Measurements from ENCODE around the gene KIF1A.

KIF1A gene

GRCh38 chr2:240798327-240798905 is 21.6 kb downstream of the KIF1A start:
- no peak for DNase-seq

- no peak for DNase-seq
Observed at GRCh38 chr2:240797914-240798313, 22.1 kb downstream of the KIF1A start.

DNA sequence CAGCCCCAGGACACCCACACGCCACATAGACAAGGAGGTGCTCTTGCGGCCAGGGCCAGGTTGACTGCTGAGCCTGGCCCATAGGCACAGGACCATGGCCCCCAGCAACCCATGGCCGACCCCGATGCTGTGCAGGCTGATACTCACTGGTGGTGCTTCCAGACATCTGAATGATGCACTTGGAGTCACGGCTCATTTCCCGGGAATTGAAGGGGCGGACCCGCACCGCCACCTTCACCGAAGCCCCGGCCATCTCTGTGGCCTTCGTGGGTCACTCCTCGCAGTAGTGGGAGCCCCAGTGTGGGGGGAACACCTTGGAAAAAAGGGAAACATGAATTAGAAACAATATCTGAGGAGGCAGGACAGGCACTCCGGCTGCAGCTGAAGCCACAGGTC is 22.5 kb downstream of the KIF1A start:
- no peak for DNase-seq

- DNase-seq, result no peak
Observed at GRCh38 chr2:240796543-240797499, 23.2 kb downstream of the KIF1A start.

GRCh38 chr2:240795916-240796510 is 24.0 kb downstream of the KIF1A start:
- no peak for DNase-seq

DNA sequence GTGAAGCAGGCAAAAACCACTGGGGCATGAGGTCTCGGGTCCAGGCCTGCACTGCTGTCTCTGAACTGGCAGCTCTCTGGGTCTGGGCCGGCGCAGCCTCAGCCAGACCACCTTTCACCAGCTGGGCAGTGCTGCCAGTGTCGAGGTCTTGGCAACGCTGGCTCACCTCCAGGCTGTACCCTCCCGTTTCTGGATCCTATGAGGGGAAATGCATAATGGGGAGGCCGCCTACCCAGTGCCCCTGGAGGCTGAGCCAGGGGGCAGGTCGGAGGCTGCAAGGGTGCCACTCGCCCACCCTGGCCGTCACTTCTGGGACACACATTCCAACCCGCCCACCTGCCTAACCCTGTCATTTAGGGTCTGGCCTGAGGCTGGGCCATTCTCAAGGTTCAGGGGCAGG is 24.6 kb downstream of the KIF1A start:
- DNase-seq, result no peak

DNA sequence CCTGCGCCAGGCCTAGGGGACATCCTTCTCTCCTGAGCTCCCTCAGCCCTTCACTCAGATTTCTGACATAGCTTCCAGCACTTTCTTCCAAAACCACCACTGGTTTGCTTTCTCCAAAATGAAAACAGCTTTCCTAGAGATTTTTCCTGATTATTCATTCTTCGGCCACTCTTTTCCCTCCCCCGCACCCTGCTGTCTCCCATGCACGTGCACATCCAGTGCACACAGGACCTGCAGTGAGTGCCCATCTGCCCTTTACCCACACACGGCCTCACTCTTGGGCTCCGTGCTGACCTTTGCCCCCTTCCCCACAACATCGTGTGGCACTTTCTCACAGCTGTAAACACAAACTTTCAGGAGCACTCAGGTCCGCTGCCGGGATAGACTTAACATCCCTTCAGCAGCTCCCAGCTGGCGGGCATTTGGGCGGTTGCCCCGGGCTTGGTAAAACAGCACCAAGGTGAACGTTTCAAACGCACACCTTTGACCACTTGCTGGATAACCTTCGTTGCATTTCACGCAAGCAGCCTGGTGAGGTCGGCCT is 25.8 kb downstream of the KIF1A start:
- no peak for DNase-seq

DNA sequence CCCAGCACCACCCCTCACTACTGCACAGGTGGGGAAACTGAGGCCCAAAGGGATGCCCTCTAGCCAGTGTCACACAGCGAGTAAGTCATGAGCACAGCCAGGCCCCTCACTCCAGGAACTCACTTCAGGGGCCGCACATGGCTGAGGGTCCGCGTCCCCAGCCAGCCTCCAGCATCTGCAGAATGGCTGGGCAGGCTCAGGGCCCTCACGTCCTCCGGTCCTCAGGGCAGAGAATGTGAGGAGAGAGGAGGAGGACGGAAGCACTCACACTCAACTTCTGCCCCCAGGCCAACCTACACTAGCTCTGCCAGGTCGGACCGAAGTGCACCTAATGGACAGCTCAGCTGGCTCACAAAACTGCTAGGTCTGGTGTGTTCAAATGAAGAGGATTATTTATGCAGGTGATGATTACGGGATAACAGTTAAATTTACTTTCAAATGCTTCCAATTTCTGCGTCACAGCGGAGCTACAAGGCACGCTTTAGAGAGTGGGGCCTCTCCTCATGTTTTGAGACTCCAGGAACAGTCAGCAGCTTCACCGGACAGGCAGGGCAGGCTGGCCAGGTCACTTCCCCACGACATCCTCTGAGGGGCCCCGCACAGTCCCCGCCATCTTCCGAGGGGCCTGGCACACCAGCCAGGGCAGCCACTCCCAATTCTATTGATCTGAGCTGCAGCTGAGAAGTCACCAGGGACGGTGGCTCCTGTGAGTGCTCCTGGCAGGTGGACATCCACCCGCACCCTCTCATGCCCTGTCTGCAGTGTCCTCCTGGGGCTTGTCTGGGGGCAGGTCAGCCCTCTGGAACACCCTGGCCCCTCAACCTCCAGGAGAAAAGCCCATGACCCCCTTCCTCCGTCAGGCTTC is 26.5 kb downstream of the KIF1A start:
- no peak for DNase-seq

- no peak for DNase-seq
Observed at GRCh38 chr2:240792629-240793312, 27.2 kb downstream of the KIF1A start.

GRCh38 chr2:240791821-240792628 is 28.0 kb downstream of the KIF1A start:
- DNase-seq, result no peak

- no peak for DNase-seq
Observed at GRCh38 chr2:240791221-240791800, 28.7 kb downstream of the KIF1A start.

DNA sequence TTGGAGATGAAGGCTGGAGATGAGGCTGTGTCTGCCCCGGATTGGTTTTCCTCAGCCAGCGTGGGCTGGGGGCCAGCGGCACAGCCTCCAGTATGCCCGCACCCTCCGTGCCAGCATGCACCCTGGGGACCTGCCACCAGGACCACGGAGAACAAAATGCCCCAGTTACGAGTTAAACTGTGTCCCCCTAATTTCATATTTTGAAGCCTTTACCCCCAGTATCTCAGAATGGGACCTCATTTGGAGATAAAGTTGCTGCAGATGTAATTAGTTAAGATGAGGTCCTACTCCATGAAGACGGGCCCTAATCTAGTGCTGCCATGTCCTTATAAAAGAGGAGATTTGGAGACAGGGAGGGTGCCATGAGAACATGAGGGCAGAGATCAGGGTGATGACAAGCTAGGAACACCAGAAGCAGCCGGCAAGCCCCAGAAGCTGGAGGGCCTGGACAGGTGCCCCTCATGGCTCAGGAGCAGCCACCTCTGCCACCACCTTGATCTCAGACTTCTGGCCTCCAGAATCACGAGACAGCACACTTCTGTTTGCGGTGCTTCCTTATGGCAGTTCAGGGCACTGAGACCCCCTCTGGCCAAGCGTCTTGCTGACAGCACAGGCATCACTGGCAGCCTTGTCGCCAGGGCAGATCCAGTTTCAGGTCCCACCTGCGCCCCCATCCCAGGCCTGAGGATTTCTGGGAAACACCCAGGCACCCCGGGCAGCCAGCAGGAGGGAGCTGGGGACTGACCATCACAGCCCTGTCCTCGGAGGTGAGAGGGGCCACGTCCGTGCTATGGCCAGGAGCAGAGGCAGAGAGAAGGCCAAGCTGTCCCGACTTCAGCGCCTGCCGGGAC is 29.4 kb downstream of the KIF1A start:
- DNase-seq, result no peak

- no peak for DNase-seq
Observed at GRCh38 chr2:240789501-240790369, 30.3 kb downstream of the KIF1A start.

- DNase-seq, result no peak
Observed at GRCh38 chr2:240789051-240789453, 31.0 kb downstream of the KIF1A start.

GRCh38 chr2:240788482-240788881 is 31.5 kb downstream of the KIF1A start:
- no peak for DNase-seq

DNA sequence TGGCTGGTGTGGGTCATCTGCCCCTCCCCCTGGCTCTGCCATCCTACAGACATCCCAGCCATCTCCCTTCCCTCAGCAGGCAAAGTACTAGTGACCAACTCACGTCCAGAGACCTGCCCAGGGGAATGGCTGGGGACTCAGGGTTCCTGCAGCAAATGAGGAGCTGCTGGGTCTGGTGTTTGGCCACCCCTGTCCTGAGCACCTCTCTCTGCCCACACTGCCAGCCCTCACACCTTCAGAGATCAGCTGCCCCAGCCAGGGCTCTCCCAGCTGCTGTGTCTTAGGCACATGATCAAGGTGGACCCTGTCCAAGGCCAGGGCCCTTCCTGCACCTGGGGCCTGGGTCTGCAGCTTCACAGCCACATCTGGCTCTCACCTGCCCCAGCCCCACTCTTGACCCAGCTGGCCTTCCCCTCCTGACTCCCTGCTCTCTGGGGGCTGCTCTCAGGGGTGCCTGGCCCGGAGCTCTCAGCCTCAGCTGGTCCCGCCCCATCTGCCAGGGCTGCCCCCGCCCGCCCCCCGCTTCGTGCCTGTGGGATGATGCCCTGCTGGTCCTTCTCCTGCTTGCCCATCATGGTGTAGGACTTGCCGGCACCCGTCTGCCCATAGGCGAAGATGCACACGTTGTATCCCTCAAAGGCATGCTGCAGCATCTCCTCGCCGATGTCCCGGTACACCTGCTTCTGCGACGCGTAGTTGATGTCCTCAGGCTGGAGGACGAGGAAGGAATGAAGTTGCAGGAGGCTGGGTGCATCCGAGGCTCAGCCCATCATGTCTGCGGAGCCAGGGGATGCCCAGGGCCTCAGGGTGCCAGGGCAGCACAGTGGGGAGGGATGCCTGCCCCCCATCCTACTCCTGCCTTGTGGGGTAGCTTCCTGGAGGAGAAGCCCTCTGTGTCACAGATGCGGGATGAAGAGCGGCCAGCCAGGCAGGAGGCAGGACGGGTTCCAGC is 32.2 kb downstream of the KIF1A start:
- DNase-seq, result no peak

DNA sequence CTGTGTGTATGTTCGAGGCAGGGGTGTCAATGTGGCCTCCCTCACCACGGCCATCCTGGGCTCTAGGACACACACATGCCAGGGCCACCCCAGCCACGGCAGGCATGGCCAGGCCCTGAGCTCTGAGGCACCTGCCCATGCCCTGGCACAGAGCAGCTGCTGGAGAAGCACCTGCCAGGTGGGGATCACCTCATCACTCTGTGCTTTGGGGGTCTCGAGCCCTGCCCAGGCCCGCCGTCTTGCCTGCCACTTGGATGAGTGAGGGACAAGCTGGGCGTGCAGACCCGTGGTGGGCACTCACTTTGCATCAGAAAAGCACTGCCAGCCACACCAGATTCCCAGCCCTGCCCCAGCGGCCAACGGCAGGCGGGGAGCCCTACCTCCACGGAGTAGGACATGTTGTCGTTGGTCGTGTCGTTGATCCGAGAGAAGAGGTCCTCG is 33.1 kb downstream of the KIF1A start:
- no peak for DNase-seq
